ENCODE measurements around the gene WWC1. TPM values are rescaled to one million over a fixed set of nuclear protein-coding genes. Genes with fewer than 3 reads are reported as not detected.
A peak's percentile ranks its signal among the peaks of the same experiment; 100 is the strongest.

Gene WWC1
- total RNA-seq, 1 experiment from 2014 or later: 108 TPM

- peaks cover 55% of the 10 kb centered on the region for H3K4me1 Mint-ChIP-seq (ENCODE audit: low read depth, unreplicated experiment)
- intact Hi-C loops (cut with micrococcal nuclease; ENCODE audit: unreplicated experiment): loop anchor here (1.0 kb wide), 6 partner anchors 19 to 95 kb away; no protein-coding TSS in a partner anchor
- Histone ChIP-seq H3K4me3 (ENCODE audit: low read depth, low read length) (no peak overlapping the region), H3K9me3 (no peaks in the 10 kb centered on the region), H3K36me3 (ENCODE audit: control insufficient read depth, insufficient read depth, low read length) (no peaks in the 10 kb centered on the region), H3K27me3 (replicated peaks; ENCODE audit: control insufficient read depth, insufficient read depth, low read length) (no peaks in the 10 kb centered on the region), H3K4me1 (peaks cover 61% of the 10 kb centered on the region)
- DNase-seq: peak; percentile 86 to 90
- BruUV-seq (replicated peaks): no TSS peak
- peak; percentile 46 to 84 for TF ChIP-seq CTCF (IDR thresholded peaks at IDR 0.05; ENCODE audit: insufficient read depth in 1 of 2, low read depth in 1 of 2, low read length in 1 of 2, severe bottlenecking in 1 of 2, unreplicated experiment in 1 of 2)
- ChIA-PET POLR2A (interaction anchor here (1.0 to 1.8 kb wide), 3 partner anchors 51 to 74 kb away, joined by 5 to 10 read pairs (median 6); partner anchors contain the start of gene WWC1), CTCF (interaction anchor here (0.8 to 2.7 kb wide), 9 partner anchors 14 to 95 kb away, joined by 3 to 12 read pairs (median 3); partner anchors contain the start of gene WWC1)
- no peaks in the 10 kb centered on the region for H3K27me3 Mint-ChIP-seq (ENCODE audit: insufficient read depth, unreplicated experiment)
- no peaks in the 10 kb centered on the region for H3K9me3 Mint-ChIP-seq (ENCODE audit: unreplicated experiment)
- peaks cover 73% of the 10 kb centered on the region for H3K36me3 Mint-ChIP-seq (ENCODE audit: insufficient read depth, unreplicated experiment)
- H3K4me3 Mint-ChIP-seq (ENCODE audit: unreplicated experiment): peak overlapping the region; percentile 63
- peak overlapping the region; percentile 97 for H3K27ac Mint-ChIP-seq (ENCODE audit: unreplicated experiment)
Observed at GRCh38 chr5:168365581-168366081, 74.2 kb downstream of the WWC1 start.

GRCh38 chr5:168366116-168366515 is 74.7 kb downstream of the WWC1 start:
- Mint-ChIP-seq H3K4me3 (ENCODE audit: unreplicated experiment) (peak overlapping the region; percentile 63), H3K36me3 (ENCODE audit: insufficient read depth, unreplicated experiment) (peaks cover 72% of the 10 kb centered on the region), H3K27me3 (ENCODE audit: insufficient read depth, unreplicated experiment) (no peaks in the 10 kb centered on the region), H3K4me1 (ENCODE audit: low read depth, unreplicated experiment) (peaks cover 50% of the 10 kb centered on the region), H3K27ac (ENCODE audit: unreplicated experiment) (peak overlapping the region; percentile 97), H3K9me3 (ENCODE audit: unreplicated experiment) (no peaks in the 10 kb centered on the region)
- ChIA-PET POLR2A (no interaction called here), CTCF (interaction anchor here (0.6 to 1.7 kb wide), 4 partner anchors 18 to 507 kb away, joined by 3 to 8 read pairs (median 3); partner anchors contain the start of gene WWC1)
- Histone ChIP-seq H3K36me3 (ENCODE audit: control insufficient read depth, insufficient read depth, low read length) (no peaks in the 10 kb centered on the region; the same call in 1 of the 2 replicates), H3K4me3 (ENCODE audit: low read depth, low read length) (no peak overlapping the region), H3K4me1 (peaks cover 61% of the 10 kb centered on the region), H3K27me3 (replicated peaks; ENCODE audit: control insufficient read depth, insufficient read depth, low read length) (no peaks in the 10 kb centered on the region), H3K9me3 (no peaks in the 10 kb centered on the region)
- intact Hi-C loops (cut with micrococcal nuclease; ENCODE audit: unreplicated experiment): no loop called here
- no peak for DNase-seq
- TF ChIP-seq CTCF (IDR thresholded peaks at IDR 0.05; ENCODE audit: insufficient read depth in 1 of 2, low read depth in 1 of 2, low read length in 1 of 2, severe bottlenecking in 1 of 2, unreplicated experiment in 1 of 2): no peak
- BruUV-seq (replicated peaks): no TSS peak

GRCh38 chr5:168368854-168369253 is 77.4 kb downstream of the WWC1 start:
- intact Hi-C loops (cut with micrococcal nuclease; ENCODE audit: unreplicated experiment): no loop called here
- no peak for DNase-seq
- peaks cover 61% of the 10 kb centered on the region for H3K36me3 Mint-ChIP-seq (ENCODE audit: insufficient read depth, unreplicated experiment)
- no peaks in the 10 kb centered on the region for H3K27me3 Mint-ChIP-seq (ENCODE audit: insufficient read depth, unreplicated experiment)
- POLR2A ChIA-PET: interaction anchor here (0.5 kb wide), 1 partner anchor 13 kb away, joined by 5 read pairs; no protein-coding TSS in a partner anchor
- CTCF ChIA-PET: interaction anchor here (0.6 to 1.0 kb wide), 3 partner anchors 76 to 226 kb away, joined by 3 to 13 read pairs (median 3); no protein-coding TSS in a partner anchor
- no peaks in the 10 kb centered on the region for H3K27me3 ChIP-seq (replicated peaks; ENCODE audit: control insufficient read depth, insufficient read depth, low read length)
- H3K4me3 ChIP-seq (ENCODE audit: low read depth, low read length): no peak overlapping the region
- H3K9me3 ChIP-seq: no peaks in the 10 kb centered on the region
- H3K9me3 Mint-ChIP-seq (ENCODE audit: unreplicated experiment): no peaks in the 10 kb centered on the region
- H3K4me1 Mint-ChIP-seq (ENCODE audit: low read depth, unreplicated experiment): peaks cover 28% of the 10 kb centered on the region
- H3K4me1 ChIP-seq: peaks cover 35% of the 10 kb centered on the region
- no TSS peak for BruUV-seq (replicated peaks)
- H3K36me3 ChIP-seq (ENCODE audit: control insufficient read depth, insufficient read depth, low read length): peaks cover 2% of the 10 kb centered on the region; the same call in 1 of the 2 replicates
- no peak overlapping the region for H3K4me3 Mint-ChIP-seq (ENCODE audit: unreplicated experiment)
- TF ChIP-seq CTCF (IDR thresholded peaks at IDR 0.05; ENCODE audit: insufficient read depth in 1 of 2, low read depth in 1 of 2, low read length in 1 of 2, severe bottlenecking in 1 of 2, unreplicated experiment in 1 of 2): no peak
- no peak overlapping the region for H3K27ac Mint-ChIP-seq (ENCODE audit: unreplicated experiment)

All from Caco-2 (cell line).